Gastrocnemius medialis (tissue), 4 donors: ENCODE measurements around the gene PPFIBP2. TPM values are rescaled to one million over a fixed set of nuclear protein-coding genes. Genes with fewer than 3 reads are reported as not detected.

Source experiments
- ATAC-seq, 2 donors: fragments of 150-250 bp; one replicate each; pipeline ENCODE4 v1.9.1; 2016
- DNase-seq, 2 donors: peaks; one replicate each; pipeline ENCODE4 v3.0.0-alpha.2; 2019
- H3K27ac ChIP-seq, 4 donors: fragments of 200-600 bp; sonication (generic); 1 replicate in 1 of 4; 2 replicates in 3 of 4; pipeline ENCODE4 v1.5.1; 2016 to 2018; ENCODE audit warnings: mild to moderate bottlenecking in 2 of 4, moderate library complexity in 1 of 4
- H3K27me3 ChIP-seq, 3 donors: fragments of 200-600 bp; sonication (generic) in 2 of 3; 1 replicate in 1 of 3; 2 replicates in 2 of 3; pipeline versions ENCODE4 v1.5.1 to v1.6.0; 2016 to 2019; ENCODE audit warnings: mild to moderate bottlenecking in 1 of 3, moderate library complexity in 1 of 3
- H3K36me3 ChIP-seq, 2 donors: fragments of 200-600 bp; sonication (generic) in 1 of 2; one replicate each; pipeline ENCODE4 v1.5.1; 2017 to 2018
- H3K4me1 ChIP-seq, 2 donors: fragments of 200-600 bp; sonication (generic) in 1 of 2; one replicate each; pipeline ENCODE4 v1.5.1; 2016 to 2017; ENCODE audit warnings: mild to moderate bottlenecking in 2 of 2
- H3K4me3 ChIP-seq, 4 donors: fragments of 200-600 bp; sonication (generic) in 3 of 4; 1 replicate in 1 of 4; 2 replicates in 3 of 4; pipeline ENCODE4 v1.5.1; 2016 to 2019; ENCODE audit warnings: mild to moderate bottlenecking in 2 of 4
- H3K9me3 ChIP-seq, 3 donors: fragments of 200-600 bp; sonication (generic) in 2 of 3; 1 replicate in 1 of 3; 2 replicates in 2 of 3; pipeline ENCODE4 v1.5.1; 2016 to 2019
- POLR2A ChIP-seq, 2 donors: fragments of 450-650 bp; IDR thresholded peaks; one replicate each; pipeline ENCODE4 v1.6.1; 2017; ENCODE audit warnings: antibody characterized with exemption in 2 of 2, mild to moderate bottlenecking in 2 of 2, moderate library complexity in 2 of 2
- in situ Hi-C, 4 donors: fragments of 200-750 bp; cut with MboI; loops; one replicate each; pipeline versions ENCODE4 v1.15.0 to v1.8.0; 2017; ENCODE audit warnings: low sequenced_read_pairs in 4 of 4
- intact Hi-C: fragments of 100-400 bp; cut with DNase I; formaldehyde crosslinking; loops from one replicate; pipeline ENCODE4 v1.15.1; 2023; ENCODE audit warnings: low total_unique reads
- total RNA-seq, 4 donors: library from RNA; depleted of rRNA; stranded (reverse); fragments of >200 nt; gene quantifications; one replicate each; pipeline versions ENCODE4 v1.1.0 to v1.2.3, GENCODE V29; 2016
- TF ChIP-seq, protein P1 (sequence below), 5 experiments: fragments of 450-650 bp in 3 of 5; fragments of 200-600 bp in 2 of 5; sonication (generic) in 2 of 5; IDR thresholded peaks in 4 of 5; conservative IDR thresholded peaks in 1 of 5; 1 replicate in 4 of 5; 2 replicates in 1 of 5; pipeline ENCODE4 v1.5.1; 2016 to 2019; ENCODE audit warnings: antibody characterized with exemption in 5 of 5, mild to moderate bottlenecking in 3 of 5, moderate library complexity in 3 of 5

The PPFIBP2 gene
- total RNA-seq, 4 donors from 2014 or later = 10.5 to 33.5 (median 25.4) TPM

DNA sequence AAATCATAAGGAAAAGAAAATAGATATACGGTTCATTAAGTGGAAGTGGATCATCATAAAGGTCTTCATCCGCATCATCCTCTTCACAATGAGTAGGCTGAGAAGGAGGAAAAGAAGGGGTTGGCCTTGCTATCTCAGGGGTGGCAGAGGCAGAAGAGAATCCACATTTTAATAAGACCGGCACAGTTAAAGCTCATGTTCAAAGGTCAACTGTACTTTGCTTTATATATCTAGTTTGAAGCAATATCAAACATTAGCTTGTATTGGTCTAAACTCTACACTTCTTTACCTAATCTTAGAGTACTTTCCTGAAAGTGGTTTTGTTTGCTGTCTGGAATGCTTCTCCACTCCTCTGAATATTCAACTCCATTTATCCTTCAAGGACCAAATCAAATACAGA lies 5.7 kb upstream of the PPFIBP2 start:
- H3K4me1 ChIP-seq = peaks cover 17 to 26% of the 10 kb centered on the region in 2 donors
- intact Hi-C loops (no loop called here), in situ Hi-C loops (no loop called here)
- H3K36me3 ChIP-seq = no peaks in the 10 kb centered on the region
- H3K27me3 ChIP-seq = no peaks in the 10 kb centered on the region
- H3K27ac ChIP-seq = no peak overlapping the region
- no peak overlapping the region for H3K4me3 ChIP-seq
- ATAC-seq (no peak), DNase-seq (no peak)
- no peaks in the 10 kb centered on the region for H3K9me3 ChIP-seq
- TF ChIP-seq, protein P1, sequence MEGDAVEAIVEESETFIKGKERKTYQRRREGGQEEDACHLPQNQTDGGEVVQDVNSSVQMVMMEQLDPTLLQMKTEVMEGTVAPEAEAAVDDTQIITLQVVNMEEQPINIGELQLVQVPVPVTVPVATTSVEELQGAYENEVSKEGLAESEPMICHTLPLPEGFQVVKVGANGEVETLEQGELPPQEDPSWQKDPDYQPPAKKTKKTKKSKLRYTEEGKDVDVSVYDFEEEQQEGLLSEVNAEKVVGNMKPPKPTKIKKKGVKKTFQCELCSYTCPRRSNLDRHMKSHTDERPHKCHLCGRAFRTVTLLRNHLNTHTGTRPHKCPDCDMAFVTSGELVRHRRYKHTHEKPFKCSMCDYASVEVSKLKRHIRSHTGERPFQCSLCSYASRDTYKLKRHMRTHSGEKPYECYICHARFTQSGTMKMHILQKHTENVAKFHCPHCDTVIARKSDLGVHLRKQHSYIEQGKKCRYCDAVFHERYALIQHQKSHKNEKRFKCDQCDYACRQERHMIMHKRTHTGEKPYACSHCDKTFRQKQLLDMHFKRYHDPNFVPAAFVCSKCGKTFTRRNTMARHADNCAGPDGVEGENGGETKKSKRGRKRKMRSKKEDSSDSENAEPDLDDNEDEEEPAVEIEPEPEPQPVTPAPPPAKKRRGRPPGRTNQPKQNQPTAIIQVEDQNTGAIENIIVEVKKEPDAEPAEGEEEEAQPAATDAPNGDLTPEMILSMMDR (IDR thresholded peaks at IDR 0.05 in 4 of 5, conservative IDR thresholded peaks at IDR 0.05 in 1 of 5) = no peak
- no peak for TF ChIP-seq POLR2A (IDR thresholded peaks at IDR 0.05)

DNA sequence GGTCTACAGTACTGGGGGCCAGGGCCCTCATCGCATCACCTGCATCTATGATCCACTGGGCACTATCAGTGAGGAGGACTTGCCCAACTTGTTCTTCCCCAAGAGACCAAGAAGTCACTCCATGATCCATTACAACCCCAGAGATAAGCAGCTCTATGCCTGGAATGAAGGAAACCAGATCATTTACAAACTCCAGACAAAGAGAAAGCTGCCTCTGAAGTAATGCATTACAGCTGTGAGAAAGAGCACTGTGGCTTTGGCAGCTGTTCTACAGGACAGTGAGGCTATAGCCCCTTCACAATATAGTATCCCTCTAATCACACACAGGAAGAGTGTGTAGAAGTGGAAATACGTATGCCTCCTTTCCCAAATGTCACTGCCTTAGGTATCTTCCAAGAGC lies 3.8 kb upstream of the PPFIBP2 start:
- DNase-seq (no peak), ATAC-seq (no peak)
- H3K27ac ChIP-seq = peak overlapping the region; percentile 84 to 95 (median 94)
- in situ Hi-C loops = no loop called here
- TF ChIP-seq, protein P1 (IDR thresholded peaks at IDR 0.05 in 4 of 5, conservative IDR thresholded peaks at IDR 0.05 in 1 of 5) = no peak
- TF ChIP-seq POLR2A (IDR thresholded peaks at IDR 0.05) = no peak
- H3K9me3 ChIP-seq = no peaks in the 10 kb centered on the region
- peaks cover 24 to 34% of the 10 kb centered on the region in 2 donors for H3K4me1 ChIP-seq
- no peaks in the 10 kb centered on the region for H3K27me3 ChIP-seq
- intact Hi-C loops = loop anchor here (5.0 kb wide), 2 partner anchors 68 to 182 kb away; no protein-coding TSS in a partner anchor
- H3K4me3 ChIP-seq = no peak overlapping the region
- no peaks in the 10 kb centered on the region for H3K36me3 ChIP-seq

DNA sequence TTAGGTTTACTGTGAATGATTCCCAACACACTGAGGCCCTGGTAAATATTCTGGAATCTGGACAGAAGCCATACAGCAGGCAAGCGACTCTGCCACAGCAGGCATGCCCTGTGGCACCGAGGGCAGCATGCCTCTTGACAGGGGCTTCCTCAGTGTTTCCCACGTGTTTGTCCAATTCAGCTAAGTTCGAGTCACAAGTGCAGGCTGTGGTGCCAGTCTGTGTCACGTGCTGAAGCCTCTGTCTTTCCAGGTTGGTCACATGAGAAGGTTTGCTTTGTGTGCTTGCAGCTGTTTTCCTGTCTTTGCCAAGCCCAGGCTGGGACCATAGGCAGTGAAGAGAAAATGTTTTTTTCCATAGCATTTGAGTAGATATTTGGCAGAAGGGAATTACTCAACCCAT lies 2.4 kb upstream of the PPFIBP2 start:
- Histone ChIP-seq H3K36me3 (no peaks in the 10 kb centered on the region), H3K27ac (peak overlapping the region; percentile 84 to 95 (median 94)), H3K4me1 (peaks cover 31 to 36% of the 10 kb centered on the region in 2 donors), H3K27me3 (no peaks in the 10 kb centered on the region), H3K9me3 (no peaks in the 10 kb centered on the region), H3K4me3 (peak overlapping the region in 2 of 4 donors; percentile 7 to 85)
- peak in 1 of 2 donors; percentile 38 for TF ChIP-seq POLR2A (IDR thresholded peaks at IDR 0.05)
- TF ChIP-seq, protein P1 (IDR thresholded peaks at IDR 0.05 in 4 of 5, conservative IDR thresholded peaks at IDR 0.05 in 1 of 5) = no peak
- ATAC-seq (peak; percentile 55 to 61), DNase-seq (peak; percentile 83 to 94)
- intact Hi-C loops (loop anchor here (5.0 kb wide), 2 partner anchors 69 to 181 kb away; no protein-coding TSS in a partner anchor), in situ Hi-C loops (no loop called here)

DNA sequence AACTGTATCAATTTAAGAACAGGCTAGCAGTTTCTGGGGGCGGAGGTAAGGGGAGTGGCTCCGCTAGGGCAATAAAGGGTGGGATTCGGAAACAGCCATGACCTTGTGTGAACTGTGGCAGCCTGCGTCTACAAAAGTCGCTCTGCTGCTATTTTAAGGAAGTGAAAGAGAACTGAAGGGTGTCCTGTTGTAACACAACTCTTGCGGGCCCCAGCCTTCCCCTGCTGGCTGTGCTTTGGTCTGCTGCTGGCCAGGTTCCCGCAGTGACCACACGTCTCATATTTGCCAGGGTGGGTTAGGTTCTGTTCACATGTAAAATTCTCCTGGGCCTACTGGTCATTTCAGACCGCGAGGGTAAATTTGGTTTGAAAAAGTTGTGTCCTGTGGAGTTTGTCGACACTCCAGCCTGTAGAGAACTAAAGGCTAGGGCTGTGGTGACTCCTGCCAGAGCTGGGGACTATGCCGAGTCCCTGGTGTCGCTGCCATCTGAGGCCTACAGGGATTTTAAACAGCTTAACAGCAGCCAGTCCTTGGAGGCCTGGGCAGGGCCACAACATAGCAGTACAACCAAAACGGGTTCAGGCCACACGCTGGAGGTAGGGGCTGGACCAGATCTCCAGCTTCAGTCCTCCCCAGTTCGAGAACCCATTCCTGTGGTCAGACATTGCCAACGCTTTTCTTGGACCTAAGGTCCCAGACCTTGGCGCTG lies 1.1 kb upstream of the PPFIBP2 start:
- Histone ChIP-seq H3K36me3 (no peaks in the 10 kb centered on the region), H3K27me3 (no peaks in the 10 kb centered on the region), H3K27ac (peak overlapping the region; percentile 84 to 95 (median 94)), H3K4me1 (peaks cover 31 to 36% of the 10 kb centered on the region in 2 donors), H3K9me3 (no peaks in the 10 kb centered on the region), H3K4me3 (peak overlapping the region; percentile 55 to 89 (median 84))
- DNase-seq (peak; percentile 82 to 96), ATAC-seq (peak; percentile 62 to 72)
- intact Hi-C loops = loop anchor here (1.0 to 5.0 kb wide), 9 partner anchors 34 to 474 kb away; partner anchors contain the start of gene EIF3F
- TF ChIP-seq, protein P1 (IDR thresholded peaks at IDR 0.05 in 4 of 5, conservative IDR thresholded peaks at IDR 0.05 in 1 of 5) = peak in 1 of 5 experiments; percentile 31
- peak; percentile 26 to 41 for TF ChIP-seq POLR2A (IDR thresholded peaks at IDR 0.05)
- in situ Hi-C loops = no loop called here
